Measurements from ENCODE around the gene CBLN1.

CBLN1 gene

DNA sequence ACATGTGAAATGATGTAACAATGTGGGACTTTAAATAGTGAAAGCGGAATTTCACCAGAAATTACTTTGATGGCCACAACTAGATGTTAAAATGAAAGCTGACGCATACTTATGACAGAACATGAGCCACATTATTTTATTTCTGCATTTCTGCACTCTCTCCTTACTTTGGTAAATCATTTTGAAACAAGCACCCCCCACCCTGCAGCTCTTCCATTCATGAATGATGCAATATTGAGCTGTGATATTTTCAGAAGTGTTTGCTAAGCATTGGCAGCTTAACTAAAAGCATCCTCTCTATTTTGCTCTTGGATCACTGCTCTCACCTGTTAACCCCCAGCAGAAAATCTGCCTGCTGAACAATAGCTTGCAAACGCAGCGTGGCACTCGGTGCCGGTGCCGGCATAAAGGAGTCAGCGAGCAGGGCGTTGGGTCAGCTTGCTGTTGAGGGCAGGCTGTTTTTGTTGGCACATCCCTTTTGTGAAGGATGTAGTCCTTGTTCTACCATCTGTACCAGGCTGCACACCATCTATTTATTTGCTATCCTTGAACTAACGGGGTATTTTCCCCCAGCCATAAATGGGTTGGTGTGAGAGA is 30.8 kb upstream of the CBLN1 start:
- ChIA-PET POLR2A (no interaction called here), CTCF (no interaction called here)
- no peak overlapping the region for H3K4me3 ChIP-seq (ENCODE audit: low read depth, low read length)

GRCh38 chr16:49311823-49312222 is 30.2 kb upstream of the CBLN1 start:
- no peak overlapping the region for H3K4me3 ChIP-seq (ENCODE audit: low read depth, low read length)
- DNase-seq (ENCODE audit: low read depth, low spot score): no peak
- TF ChIP-seq, protein P1, sequence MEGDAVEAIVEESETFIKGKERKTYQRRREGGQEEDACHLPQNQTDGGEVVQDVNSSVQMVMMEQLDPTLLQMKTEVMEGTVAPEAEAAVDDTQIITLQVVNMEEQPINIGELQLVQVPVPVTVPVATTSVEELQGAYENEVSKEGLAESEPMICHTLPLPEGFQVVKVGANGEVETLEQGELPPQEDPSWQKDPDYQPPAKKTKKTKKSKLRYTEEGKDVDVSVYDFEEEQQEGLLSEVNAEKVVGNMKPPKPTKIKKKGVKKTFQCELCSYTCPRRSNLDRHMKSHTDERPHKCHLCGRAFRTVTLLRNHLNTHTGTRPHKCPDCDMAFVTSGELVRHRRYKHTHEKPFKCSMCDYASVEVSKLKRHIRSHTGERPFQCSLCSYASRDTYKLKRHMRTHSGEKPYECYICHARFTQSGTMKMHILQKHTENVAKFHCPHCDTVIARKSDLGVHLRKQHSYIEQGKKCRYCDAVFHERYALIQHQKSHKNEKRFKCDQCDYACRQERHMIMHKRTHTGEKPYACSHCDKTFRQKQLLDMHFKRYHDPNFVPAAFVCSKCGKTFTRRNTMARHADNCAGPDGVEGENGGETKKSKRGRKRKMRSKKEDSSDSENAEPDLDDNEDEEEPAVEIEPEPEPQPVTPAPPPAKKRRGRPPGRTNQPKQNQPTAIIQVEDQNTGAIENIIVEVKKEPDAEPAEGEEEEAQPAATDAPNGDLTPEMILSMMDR (IDR thresholded peaks at IDR 0.05; ENCODE audit: insufficient read depth, low read length, missing control alignments): no peak
- ChIA-PET CTCF (no interaction called here), POLR2A (no interaction called here)

More for the DNA sequence above, 30.8 kb upstream of the CBLN1 start:
- DNase-seq (ENCODE audit: low read depth, low spot score): no peak
- TF ChIP-seq, protein P1 (IDR thresholded peaks at IDR 0.05; ENCODE audit: insufficient read depth, low read length, missing control alignments): no peak

- TF ChIP-seq, protein P1 (IDR thresholded peaks at IDR 0.05; ENCODE audit: insufficient read depth, low read length, missing control alignments): no peak
- no peak overlapping the region for H3K4me3 ChIP-seq (ENCODE audit: low read depth, low read length)
- ChIA-PET CTCF (no interaction called here), POLR2A (no interaction called here)
- DNase-seq (ENCODE audit: low read depth, low spot score): no peak
Measured at GRCh38 chr16:49307176-49307575, 25.5 kb upstream of the CBLN1 start.

- DNase-seq (ENCODE audit: low read depth, low spot score): no peak
- ChIA-PET POLR2A (no interaction called here), CTCF (no interaction called here)
- no peak overlapping the region for H3K4me3 ChIP-seq (ENCODE audit: low read depth, low read length)
- TF ChIP-seq, protein P1 (IDR thresholded peaks at IDR 0.05; ENCODE audit: insufficient read depth, low read length, missing control alignments): no peak
Measured at GRCh38 chr16:49305406-49305805, 23.8 kb upstream of the CBLN1 start.

DNA sequence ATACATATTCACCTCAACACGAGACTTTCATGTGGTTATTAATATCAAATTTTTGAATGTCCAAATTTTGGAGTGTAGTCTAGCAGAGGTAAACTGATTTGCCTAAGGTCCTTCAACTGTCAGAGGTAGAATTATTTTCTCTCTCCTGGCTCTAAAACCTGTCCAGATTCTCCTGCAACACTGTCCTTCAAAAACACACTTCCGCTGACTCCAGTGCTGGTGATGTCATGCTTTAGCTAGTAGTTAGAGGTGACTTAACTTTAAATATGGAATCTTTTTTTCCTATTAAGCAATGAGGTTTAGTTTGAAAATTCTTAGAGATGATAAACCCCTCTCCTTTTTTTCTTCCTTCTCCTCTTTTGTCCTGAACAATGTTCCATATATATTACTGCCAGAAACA is 10.8 kb upstream of the CBLN1 start:
- no peak for DNase-seq (ENCODE audit: low read depth, low spot score)
- ChIA-PET POLR2A (no interaction called here), CTCF (no interaction called here)
- no peak overlapping the region for H3K4me3 ChIP-seq (ENCODE audit: low read depth, low read length)
- TF ChIP-seq, protein P1 (IDR thresholded peaks at IDR 0.05; ENCODE audit: insufficient read depth, low read length, missing control alignments): no peak

DNA sequence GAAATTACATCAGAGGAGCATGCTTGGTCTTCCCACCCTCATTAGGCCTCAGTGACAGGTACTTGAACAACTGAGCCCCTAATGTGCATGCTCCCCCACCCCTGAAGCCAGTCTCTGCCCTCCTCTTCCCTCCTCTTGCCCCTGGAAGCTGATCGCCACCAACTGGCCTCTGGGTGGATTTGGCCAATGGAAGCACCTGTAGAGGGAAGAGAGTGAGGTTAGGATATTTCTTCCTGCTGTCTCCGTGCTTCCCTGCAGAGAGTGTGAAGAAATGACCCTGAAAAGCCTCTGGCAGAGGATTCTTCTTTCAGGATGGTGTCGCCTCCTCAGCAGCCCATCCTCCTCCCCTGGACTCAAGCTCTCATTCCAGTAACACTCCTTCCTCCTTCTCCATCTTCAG is 5.9 kb upstream of the CBLN1 start:
- ChIA-PET POLR2A (no interaction called here), CTCF (no interaction called here)
- no peak overlapping the region for H3K4me3 ChIP-seq (ENCODE audit: low read depth, low read length)
- TF ChIP-seq, protein P1 (IDR thresholded peaks at IDR 0.05; ENCODE audit: insufficient read depth, low read length, missing control alignments): no peak
- no peak for DNase-seq (ENCODE audit: low read depth, low spot score)
